GM18858 (cell line): ENCODE data around the gene BZW1.

Experiments
- ATAC-seq: cut with Tn5 transposase; IDR thresholded peaks from one replicate; pipeline ENCODE4 v1.9.1; 2021; ENCODE audit not compliant: unreplicated experiment

The BZW1 gene

GRCh38 chr2:200869014-200869413 lies 57.3 kb downstream of the BZW1 start:
- ATAC-seq, result no peak

- no peak for ATAC-seq
Observed at GRCh38 chr2:200871151-200871550, 59.4 kb downstream of the BZW1 start.

- no peak for ATAC-seq
Observed at GRCh38 chr2:200873560-200873959, 61.9 kb downstream of the BZW1 start.
